Vagina (tissue), 2 donors: ENCODE results near the gene TDRD3. TPM values are rescaled to one million over a fixed set of nuclear protein-coding genes. Genes with fewer than 3 reads are reported as not detected.

ENCODE experiments used
- DNase-seq, 2 donors: peaks; one replicate each; pipeline ENCODE4 v3.0.0-alpha.2; 2017; ENCODE audit errors: extremely low spot score in 2 of 2
- H3K27ac ChIP-seq: fragments of 200-600 bp; sonication (generic); one replicate; pipeline ENCODE4 v1.5.1; 2019
- H3K27me3 ChIP-seq: fragments of 200-600 bp; sonication (generic); one replicate; pipeline ENCODE4 v1.5.1; 2019
- H3K36me3 ChIP-seq, 2 donors: fragments of 200-600 bp; sonication (generic); one replicate each; pipeline ENCODE4 v1.5.1; 2017 to 2019
- H3K4me1 ChIP-seq: fragments of 200-600 bp; sonication (generic); one replicate; pipeline ENCODE4 v1.5.1; 2019
- H3K4me3 ChIP-seq, 2 donors: fragments of 200-600 bp; sonication (generic); 1 replicate in 1 of 2; 2 replicates in 1 of 2; pipeline ENCODE4 v1.5.1; 2016 to 2019
- H3K9me3 ChIP-seq: fragments of 200-600 bp; sonication (generic); one replicate; pipeline ENCODE4 v1.5.1; 2019
- CTCF ChIP-seq, 3 experiments: fragments of 450-650 bp in 2 of 3; fragments of 200-600 bp in 1 of 3; sonication (generic) in 1 of 3; IDR thresholded peaks; one replicate each; pipeline ENCODE4 v1.5.1; 2017 to 2019; ENCODE audit warnings: antibody characterized with exemption in 3 of 3, mild to moderate bottlenecking in 2 of 3, moderate library complexity in 2 of 3
- POLR2A ChIP-seq, 2 donors: fragments of 450-650 bp; IDR thresholded peaks; one replicate each; pipeline ENCODE4 v1.6.1; 2017; ENCODE audit warnings: antibody characterized with exemption in 2 of 2, mild to moderate bottlenecking in 2 of 2, moderate library complexity in 2 of 2
- POLR2AphosphoS5 ChIP-seq, 2 donors: sonication (generic); formaldehyde crosslinking; IDR thresholded peaks; one replicate each; pipeline ENCODE4 v1.9.0; 2017; ENCODE audit warnings: antibody characterized with exemption in 2 of 2, mild to moderate bottlenecking in 2 of 2, low read depth in 1 of 2; ENCODE audit not compliant: insufficient read depth in 1 of 2
- intact Hi-C: fragments of 100-400 bp; cut with DNase I; formaldehyde crosslinking; loops from one replicate; pipeline ENCODE4 v1.15.1; 2023
- total RNA-seq: library from RNA; depleted of rRNA; stranded (reverse); fragments of >200 nt; gene quantifications from one replicate; pipeline ENCODE4 v1.2.3, GENCODE V29; 2016

The TDRD3 gene
- total RNA-seq, 1 donor from 2014 or later, result 24.6 TPM

- Histone ChIP-seq H3K9me3 (no peaks in the 10 kb centered on the region), H3K27me3 (no peaks in the 10 kb centered on the region), H3K36me3 (no peaks in the 10 kb centered on the region), H3K27ac (peak overlapping the region; percentile 4), H3K4me1 (no peaks in the 10 kb centered on the region), H3K4me3 (no peak overlapping the region)
- DNase-seq, result no peak
- no peak for TF ChIP-seq POLR2AphosphoS5 (IDR thresholded peaks at IDR 0.05; ENCODE audit: insufficient read depth in 1 of 2, low read depth in 1 of 2)
- intact Hi-C loops, result no loop called here
Observed at GRCh38 chr13:60584976-60585375, 188.0 kb downstream of the TDRD3 start.

GRCh38 chr13:60590800-60591747, 194.1 kb downstream of the TDRD3 start:
- no peak overlapping the region for H3K27ac ChIP-seq
- DNase-seq, result no peak
- no peaks in the 10 kb centered on the region for H3K27me3 ChIP-seq
- no peaks in the 10 kb centered on the region for H3K9me3 ChIP-seq
- H3K36me3 ChIP-seq, result no peaks in the 10 kb centered on the region
- H3K4me3 ChIP-seq, result no peak overlapping the region
- intact Hi-C loops, result no loop called here
- no peak for TF ChIP-seq CTCF (IDR thresholded peaks at IDR 0.05)
- H3K4me1 ChIP-seq, result no peaks in the 10 kb centered on the region

GRCh38 chr13:60603049-60603448, 206.0 kb downstream of the TDRD3 start:
- no peak for TF ChIP-seq CTCF (IDR thresholded peaks at IDR 0.05)
- no peak for TF ChIP-seq POLR2A (IDR thresholded peaks at IDR 0.05)
- no peak for TF ChIP-seq POLR2AphosphoS5 (IDR thresholded peaks at IDR 0.05; ENCODE audit: insufficient read depth in 1 of 2, low read depth in 1 of 2)
- no peak overlapping the region for H3K27ac ChIP-seq
- no peak for DNase-seq

GRCh38 chr13:60604058-60604457, 207.0 kb downstream of the TDRD3 start:
- no peak for TF ChIP-seq CTCF (IDR thresholded peaks at IDR 0.05)
- no peak for TF ChIP-seq POLR2AphosphoS5 (IDR thresholded peaks at IDR 0.05; ENCODE audit: insufficient read depth in 1 of 2, low read depth in 1 of 2)
- TF ChIP-seq POLR2A (IDR thresholded peaks at IDR 0.05), result no peak
- H3K9me3 ChIP-seq, result no peaks in the 10 kb centered on the region
- no peak for DNase-seq
- no peak overlapping the region for H3K4me3 ChIP-seq
- H3K36me3 ChIP-seq, result no peaks in the 10 kb centered on the region
- intact Hi-C loops, result no loop called here
- no peaks in the 10 kb centered on the region for H3K27me3 ChIP-seq
- no peak overlapping the region for H3K27ac ChIP-seq
- no peaks in the 10 kb centered on the region for H3K4me1 ChIP-seq

More at GRCh38 chr13:60603049-60603448, 206.0 kb downstream of the TDRD3 start:
- intact Hi-C loops, result no loop called here
- Histone ChIP-seq H3K27me3 (no peaks in the 10 kb centered on the region), H3K36me3 (no peaks in the 10 kb centered on the region), H3K9me3 (no peaks in the 10 kb centered on the region), H3K4me1 (no peaks in the 10 kb centered on the region), H3K4me3 (no peak overlapping the region)

GRCh38 chr13:60608954-60609353, 211.9 kb downstream of the TDRD3 start:
- Histone ChIP-seq H3K4me3 (no peak overlapping the region), H3K4me1 (no peaks in the 10 kb centered on the region), H3K36me3 (no peaks in the 10 kb centered on the region), H3K27ac (no peak overlapping the region), H3K9me3 (no peaks in the 10 kb centered on the region), H3K27me3 (no peaks in the 10 kb centered on the region)
- TF ChIP-seq POLR2A (IDR thresholded peaks at IDR 0.05) (no peak), POLR2AphosphoS5 (IDR thresholded peaks at IDR 0.05; ENCODE audit: insufficient read depth in 1 of 2, low read depth in 1 of 2) (no peak), CTCF (IDR thresholded peaks at IDR 0.05) (no peak)
- no peak for DNase-seq
- intact Hi-C loops, result no loop called here
